PC-9 (cell line): ENCODE data around the gene TUBA3D.

Experiments
- EZH2 ChIP-seq: fragments of 200-600 bp; sonication (generic); IDR thresholded peaks from 2 replicates; pipeline ENCODE4 v1.8.0; 2017; ENCODE audit warnings: antibody characterized with exemption, low read depth
- TF ChIP-seq, protein P1 (sequence below): fragments of 200-600 bp; sonication (generic); conservative IDR thresholded peaks from 2 replicates; pipeline ENCODE4 v1.6.1; 2017; ENCODE audit warnings: mixed run types, antibody characterized with exemption, mild to moderate bottlenecking, moderate library complexity

GRCh38 chr2:131475831-131476230, at the start of gene TUBA3D:
- TF ChIP-seq, protein P1, sequence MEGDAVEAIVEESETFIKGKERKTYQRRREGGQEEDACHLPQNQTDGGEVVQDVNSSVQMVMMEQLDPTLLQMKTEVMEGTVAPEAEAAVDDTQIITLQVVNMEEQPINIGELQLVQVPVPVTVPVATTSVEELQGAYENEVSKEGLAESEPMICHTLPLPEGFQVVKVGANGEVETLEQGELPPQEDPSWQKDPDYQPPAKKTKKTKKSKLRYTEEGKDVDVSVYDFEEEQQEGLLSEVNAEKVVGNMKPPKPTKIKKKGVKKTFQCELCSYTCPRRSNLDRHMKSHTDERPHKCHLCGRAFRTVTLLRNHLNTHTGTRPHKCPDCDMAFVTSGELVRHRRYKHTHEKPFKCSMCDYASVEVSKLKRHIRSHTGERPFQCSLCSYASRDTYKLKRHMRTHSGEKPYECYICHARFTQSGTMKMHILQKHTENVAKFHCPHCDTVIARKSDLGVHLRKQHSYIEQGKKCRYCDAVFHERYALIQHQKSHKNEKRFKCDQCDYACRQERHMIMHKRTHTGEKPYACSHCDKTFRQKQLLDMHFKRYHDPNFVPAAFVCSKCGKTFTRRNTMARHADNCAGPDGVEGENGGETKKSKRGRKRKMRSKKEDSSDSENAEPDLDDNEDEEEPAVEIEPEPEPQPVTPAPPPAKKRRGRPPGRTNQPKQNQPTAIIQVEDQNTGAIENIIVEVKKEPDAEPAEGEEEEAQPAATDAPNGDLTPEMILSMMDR: no peak
- no peak for TF ChIP-seq EZH2
